ENCODE measurements around the gene VIM.

Gene VIM

DNA sequence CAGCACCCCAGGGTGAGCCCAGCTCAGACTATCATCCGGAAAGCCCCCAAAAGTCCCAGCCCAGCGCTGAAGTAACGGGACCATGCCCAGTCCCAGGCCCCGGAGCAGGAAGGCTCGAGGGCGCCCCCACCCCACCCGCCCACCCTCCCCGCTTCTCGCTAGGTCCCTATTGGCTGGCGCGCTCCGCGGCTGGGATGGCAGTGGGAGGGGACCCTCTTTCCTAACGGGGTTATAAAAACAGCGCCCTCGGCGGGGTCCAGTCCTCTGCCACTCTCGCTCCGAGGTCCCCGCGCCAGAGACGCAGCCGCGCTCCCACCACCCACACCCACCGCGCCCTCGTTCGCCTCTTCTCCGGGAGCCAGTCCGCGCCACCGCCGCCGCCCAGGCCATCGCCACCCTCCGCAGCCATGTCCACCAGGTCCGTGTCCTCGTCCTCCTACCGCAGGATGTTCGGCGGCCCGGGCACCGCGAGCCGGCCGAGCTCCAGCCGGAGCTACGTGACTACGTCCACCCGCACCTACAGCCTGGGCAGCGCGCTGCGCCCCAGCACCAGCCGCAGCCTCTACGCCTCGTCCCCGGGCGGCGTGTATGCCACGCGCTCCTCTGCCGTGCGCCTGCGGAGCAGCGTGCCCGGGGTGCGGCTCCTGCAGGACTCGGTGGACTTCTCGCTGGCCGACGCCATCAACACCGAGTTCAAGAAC lies 1.1 kb downstream of the VIM start (continued):
- TF ChIP-seq, protein P1, sequence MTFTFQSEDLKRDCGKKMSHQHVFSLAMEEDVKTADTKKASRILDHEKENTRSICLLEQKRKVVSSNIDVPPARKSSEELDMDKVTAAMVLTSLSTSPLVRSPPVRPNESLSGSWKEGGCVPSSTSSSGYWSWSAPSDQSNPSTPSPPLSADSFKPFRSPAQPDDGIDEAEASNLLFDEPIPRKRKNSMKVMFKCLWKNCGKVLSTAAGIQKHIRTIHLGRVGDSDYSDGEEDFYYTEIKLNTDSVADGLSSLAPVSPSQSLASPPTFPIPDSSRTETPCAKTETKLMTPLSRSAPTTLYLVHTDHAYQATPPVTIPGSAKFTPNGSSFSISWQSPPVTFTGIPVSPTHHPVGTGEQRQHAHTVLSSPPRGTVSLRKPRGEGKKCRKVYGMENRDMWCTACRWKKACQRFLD (tag by site-specific recombination; IDR thresholded peaks at IDR 0.05), result no peak
- TF ChIP-seq ZNF433 (tag by site-specific recombination; IDR thresholded peaks at IDR 0.05; ENCODE audit: low read depth) (no peak), ZSCAN30 (tag by site-specific recombination; IDR thresholded peaks at IDR 0.05) (no peak), ZFHX2 (tag by site-specific recombination; conservative IDR thresholded peaks at IDR 0.05) (peak; percentile 86), ZNF629 (tag by site-specific recombination; IDR thresholded peaks at IDR 0.05) (no peak), ZNF660 (tag by site-specific recombination; IDR thresholded peaks at IDR 0.05) (0 out of 2 replicates have a peak, but pooled peaks have one; percentile 33), ZNF571 (tag by site-specific recombination; IDR thresholded peaks at IDR 0.05) (no peak), ZNF501 (tag by site-specific recombination; IDR thresholded peaks at IDR 0.05) (peak; percentile 72), ZNF114 (tag by site-specific recombination; IDR thresholded peaks at IDR 0.05) (no peak), ZNF404 (tag by site-specific recombination; IDR thresholded peaks at IDR 0.05) (no peak), ZNF146 (tag by site-specific recombination; IDR thresholded peaks at IDR 0.05) (no peak; the same call in 1 of the 2 replicates), ZNF701 (tag by site-specific recombination; IDR thresholded peaks at IDR 0.05) (no peak), KLF10 (tag by site-specific recombination; IDR thresholded peaks at IDR 0.05) (no peak; the same call in 1 of the 2 replicates), ZNF843 (tag by site-specific recombination; IDR thresholded peaks at IDR 0.05) (0 out of 2 replicates have a peak, but pooled peaks have one; percentile 10), ZNF560 (tag by site-specific recombination; IDR thresholded peaks at IDR 0.05; ENCODE audit: borderline replicate concordance) (no peak), ZNF16 (tag by site-specific recombination; IDR thresholded peaks at IDR 0.05; ENCODE audit: low read depth) (no peak), GLI2 (tag by site-specific recombination; IDR thresholded peaks at IDR 0.05; ENCODE audit: borderline replicate concordance, low read depth) (no peak), ZNF521 (tag by site-specific recombination; IDR thresholded peaks at IDR 0.05) (no peak), ZNF558 (tag by site-specific recombination; IDR thresholded peaks at IDR 0.05) (no peak), ZNF791 (tag by site-specific recombination; IDR thresholded peaks at IDR 0.05) (no peak), GLIS2 (tag by site-specific recombination; IDR thresholded peaks at IDR 0.05) (no peak), ZNF341 (tag by site-specific recombination; IDR thresholded peaks at IDR 0.05; ENCODE audit: low read depth) (no peak)
- TF ChIP-seq, protein P2, sequence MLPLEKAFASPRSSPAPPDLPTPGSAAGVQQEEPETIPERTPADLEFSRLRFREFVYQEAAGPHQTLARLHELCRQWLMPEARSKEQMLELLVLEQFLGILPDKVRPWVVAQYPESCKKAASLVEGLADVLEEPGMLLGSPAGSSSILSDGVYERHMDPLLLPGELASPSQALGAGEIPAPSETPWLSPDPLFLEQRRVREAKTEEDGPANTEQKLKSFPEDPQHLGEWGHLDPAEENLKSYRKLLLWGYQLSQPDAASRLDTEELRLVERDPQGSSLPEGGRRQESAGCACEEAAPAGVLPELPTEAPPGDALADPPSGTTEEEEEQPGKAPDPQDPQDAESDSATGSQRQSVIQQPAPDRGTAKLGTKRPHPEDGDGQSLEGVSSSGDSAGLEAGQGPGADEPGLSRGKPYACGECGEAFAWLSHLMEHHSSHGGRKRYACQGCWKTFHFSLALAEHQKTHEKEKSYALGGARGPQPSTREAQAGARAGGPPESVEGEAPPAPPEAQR (tag by site-specific recombination; IDR thresholded peaks at IDR 0.05), result no peak
- TF ChIP-seq, protein P3, sequence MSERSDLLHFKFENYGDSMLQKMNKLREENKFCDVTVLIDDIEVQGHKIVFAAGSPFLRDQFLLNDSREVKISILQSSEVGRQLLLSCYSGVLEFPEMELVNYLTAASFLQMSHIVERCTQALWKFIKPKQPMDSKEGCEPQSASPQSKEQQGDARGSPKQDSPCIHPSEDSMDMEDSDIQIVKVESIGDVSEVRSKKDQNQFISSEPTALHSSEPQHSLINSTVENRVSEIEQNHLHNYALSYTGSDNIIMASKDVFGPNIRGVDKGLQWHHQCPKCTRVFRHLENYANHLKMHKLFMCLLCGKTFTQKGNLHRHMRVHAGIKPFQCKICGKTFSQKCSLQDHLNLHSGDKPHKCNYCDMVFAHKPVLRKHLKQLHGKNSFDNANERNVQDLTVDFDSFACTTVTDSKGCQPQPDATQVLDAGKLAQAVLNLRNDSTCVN (tag by site-specific recombination; optimal IDR thresholded peaks at IDR 0.05), result peak; percentile 94
- TF ChIP-seq, protein P4, sequence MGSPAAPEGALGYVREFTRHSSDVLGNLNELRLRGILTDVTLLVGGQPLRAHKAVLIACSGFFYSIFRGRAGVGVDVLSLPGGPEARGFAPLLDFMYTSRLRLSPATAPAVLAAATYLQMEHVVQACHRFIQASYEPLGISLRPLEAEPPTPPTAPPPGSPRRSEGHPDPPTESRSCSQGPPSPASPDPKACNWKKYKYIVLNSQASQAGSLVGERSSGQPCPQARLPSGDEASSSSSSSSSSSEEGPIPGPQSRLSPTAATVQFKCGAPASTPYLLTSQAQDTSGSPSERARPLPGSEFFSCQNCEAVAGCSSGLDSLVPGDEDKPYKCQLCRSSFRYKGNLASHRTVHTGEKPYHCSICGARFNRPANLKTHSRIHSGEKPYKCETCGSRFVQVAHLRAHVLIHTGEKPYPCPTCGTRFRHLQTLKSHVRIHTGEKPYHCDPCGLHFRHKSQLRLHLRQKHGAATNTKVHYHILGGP (tag by site-specific recombination; IDR thresholded peaks at IDR 0.05), result no peak
- TF ChIP-seq, protein P5, sequence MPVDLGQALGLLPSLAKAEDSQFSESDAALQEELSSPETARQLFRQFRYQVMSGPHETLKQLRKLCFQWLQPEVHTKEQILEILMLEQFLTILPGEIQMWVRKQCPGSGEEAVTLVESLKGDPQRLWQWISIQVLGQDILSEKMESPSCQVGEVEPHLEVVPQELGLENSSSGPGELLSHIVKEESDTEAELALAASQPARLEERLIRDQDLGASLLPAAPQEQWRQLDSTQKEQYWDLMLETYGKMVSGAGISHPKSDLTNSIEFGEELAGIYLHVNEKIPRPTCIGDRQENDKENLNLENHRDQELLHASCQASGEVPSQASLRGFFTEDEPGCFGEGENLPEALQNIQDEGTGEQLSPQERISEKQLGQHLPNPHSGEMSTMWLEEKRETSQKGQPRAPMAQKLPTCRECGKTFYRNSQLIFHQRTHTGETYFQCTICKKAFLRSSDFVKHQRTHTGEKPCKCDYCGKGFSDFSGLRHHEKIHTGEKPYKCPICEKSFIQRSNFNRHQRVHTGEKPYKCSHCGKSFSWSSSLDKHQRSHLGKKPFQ (tag by site-specific recombination; IDR thresholded peaks at IDR 0.05), result no peak
- TF ChIP-seq, protein P6, sequence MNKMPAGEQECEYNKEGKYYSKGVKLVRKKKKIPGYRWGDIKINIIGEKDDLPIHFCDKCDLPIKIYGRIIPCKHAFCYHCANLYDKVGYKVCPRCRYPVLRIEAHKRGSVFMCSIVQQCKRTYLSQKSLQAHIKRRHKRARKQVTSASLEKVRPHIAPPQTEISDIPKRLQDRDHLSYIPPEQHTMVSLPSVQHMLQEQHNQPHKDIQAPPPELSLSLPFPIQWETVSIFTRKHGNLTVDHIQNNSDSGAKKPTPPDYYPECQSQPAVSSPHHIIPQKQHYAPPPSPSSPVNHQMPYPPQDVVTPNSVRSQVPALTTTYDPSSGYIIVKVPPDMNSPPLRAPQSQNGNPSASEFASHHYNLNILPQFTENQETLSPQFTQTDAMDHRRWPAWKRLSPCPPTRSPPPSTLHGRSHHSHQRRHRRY (tag by site-specific recombination; IDR thresholded peaks at IDR 0.05), result no peak

All from HEK293 (cell line).